Measurements from ENCODE around the gene IL17F.

Gene IL17F

GRCh38 chr6:52251113-52251512 lies 6.8 kb upstream of the IL17F start:
- no peak overlapping the region for H3K4me3 ChIP-seq (ENCODE audit: low read depth, low read length)
- DNase-seq (ENCODE audit: low read depth), result no peak
- TF ChIP-seq MAX (IDR thresholded peaks at IDR 0.05; ENCODE audit: low read depth, low read length) (no peak), POLR2A (IDR thresholded peaks at IDR 0.05; ENCODE audit: extremely low read depth, insufficient read length) (no peak), CTCF (IDR thresholded peaks at IDR 0.05; ENCODE audit: low read depth, low read length) (no peak), MYC (IDR thresholded peaks at IDR 0.05; ENCODE audit: low read depth, low read length) (no peak)

- no peak overlapping the region for H3K4me3 ChIP-seq (ENCODE audit: low read depth, low read length)
- TF ChIP-seq MAX (IDR thresholded peaks at IDR 0.05; ENCODE audit: low read depth, low read length), result no peak
- DNase-seq (ENCODE audit: low read depth), result no peak
These were observed 4.8 kb upstream of the IL17F start for GRCh38 chr6:52249078-52249477.

- TF ChIP-seq MYC (IDR thresholded peaks at IDR 0.05; ENCODE audit: low read depth, low read length) (no peak), POLR2A (IDR thresholded peaks at IDR 0.05; ENCODE audit: extremely low read depth, insufficient read length) (no peak), CTCF (IDR thresholded peaks at IDR 0.05; ENCODE audit: low read depth, low read length) (no peak), MAX (IDR thresholded peaks at IDR 0.05; ENCODE audit: low read depth, low read length) (no peak)
- no peak for DNase-seq (ENCODE audit: low read depth)
- no peak overlapping the region for H3K4me3 ChIP-seq (ENCODE audit: low read depth, low read length)
These were observed 1.1 kb upstream of the IL17F start for GRCh38 chr6:52245425-52245824.

GRCh38 chr6:52243282-52243893 lies 912 bp downstream of the IL17F start:
- no peak overlapping the region for H3K4me3 ChIP-seq (ENCODE audit: low read depth, low read length)
- TF ChIP-seq CTCF (IDR thresholded peaks at IDR 0.05; ENCODE audit: low read depth, low read length) (no peak), POLR2A (IDR thresholded peaks at IDR 0.05; ENCODE audit: extremely low read depth, insufficient read length) (no peak), MYC (IDR thresholded peaks at IDR 0.05; ENCODE audit: low read depth, low read length) (no peak), MAX (IDR thresholded peaks at IDR 0.05; ENCODE audit: low read depth, low read length) (no peak)
- DNase-seq (ENCODE audit: low read depth), result no peak

- no peak overlapping the region for H3K4me3 ChIP-seq (ENCODE audit: low read depth, low read length)
- TF ChIP-seq POLR2A (IDR thresholded peaks at IDR 0.05; ENCODE audit: extremely low read depth, insufficient read length), result no peak
- no peak for TF ChIP-seq CTCF (IDR thresholded peaks at IDR 0.05; ENCODE audit: low read depth, low read length)
- TF ChIP-seq MYC (IDR thresholded peaks at IDR 0.05; ENCODE audit: low read depth, low read length), result no peak
- TF ChIP-seq MAX (IDR thresholded peaks at IDR 0.05; ENCODE audit: low read depth, low read length), result no peak
- no peak for DNase-seq (ENCODE audit: low read depth)
These were observed 2.5 kb downstream of the IL17F start for GRCh38 chr6:52241819-52242218.

GRCh38 chr6:52233975-52234823 lies 10.1 kb downstream of the IL17F start:
- peak; percentile 39 for TF ChIP-seq CTCF (IDR thresholded peaks at IDR 0.05; ENCODE audit: low read depth, low read length)
- TF ChIP-seq MYC (IDR thresholded peaks at IDR 0.05; ENCODE audit: low read depth, low read length), result no peak
- no peak overlapping the region for H3K4me3 ChIP-seq (ENCODE audit: low read depth, low read length)
- peak; percentile 59 for DNase-seq (ENCODE audit: low read depth)
